Measurements from ENCODE around the gene FBXL19.

The FBXL19 gene

DNA sequence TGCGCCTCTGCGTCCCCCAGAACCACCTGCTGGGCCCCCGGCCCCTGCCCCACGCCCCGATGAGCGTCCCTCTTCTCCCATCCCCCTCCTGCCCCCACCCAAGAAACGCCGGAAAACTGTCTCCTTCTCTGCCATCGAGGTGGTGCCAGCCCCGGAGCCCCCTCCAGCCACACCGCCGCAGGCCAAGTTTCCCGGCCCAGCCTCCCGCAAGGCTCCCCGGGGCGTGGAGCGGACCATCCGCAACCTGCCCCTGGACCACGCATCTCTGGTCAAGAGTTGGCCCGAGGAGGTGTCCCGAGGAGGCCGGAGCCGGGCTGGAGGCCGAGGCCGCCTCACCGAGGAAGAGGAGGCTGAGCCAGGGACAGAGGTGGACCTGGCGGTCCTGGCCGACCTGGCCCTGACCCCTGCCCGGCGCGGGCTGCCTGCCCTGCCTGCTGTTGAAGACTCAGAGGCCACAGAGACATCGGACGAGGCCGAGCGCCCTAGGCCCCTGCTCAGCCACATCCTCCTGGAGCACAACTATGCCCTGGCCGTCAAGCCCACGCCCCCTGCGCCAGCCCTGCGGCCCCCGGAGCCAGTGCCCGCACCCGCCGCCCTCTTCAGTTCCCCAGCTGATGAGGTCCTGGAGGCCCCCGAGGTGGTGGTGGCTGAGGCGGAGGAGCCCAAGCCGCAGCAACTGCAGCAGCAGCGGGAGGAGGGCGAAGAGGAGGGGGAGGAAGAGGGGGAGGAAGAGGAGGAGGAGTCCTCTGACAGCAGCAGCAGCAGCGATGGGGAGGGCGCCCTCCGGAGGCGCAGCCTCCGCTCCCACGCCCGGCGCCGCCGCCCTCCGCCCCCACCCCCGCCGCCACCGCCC, 56.0 kb downstream of the FBXL19 start:
- H3K4me3 ChIP-seq (ENCODE audit: low read depth, low read length) = no peak overlapping the region
- TF ChIP-seq, protein P1, sequence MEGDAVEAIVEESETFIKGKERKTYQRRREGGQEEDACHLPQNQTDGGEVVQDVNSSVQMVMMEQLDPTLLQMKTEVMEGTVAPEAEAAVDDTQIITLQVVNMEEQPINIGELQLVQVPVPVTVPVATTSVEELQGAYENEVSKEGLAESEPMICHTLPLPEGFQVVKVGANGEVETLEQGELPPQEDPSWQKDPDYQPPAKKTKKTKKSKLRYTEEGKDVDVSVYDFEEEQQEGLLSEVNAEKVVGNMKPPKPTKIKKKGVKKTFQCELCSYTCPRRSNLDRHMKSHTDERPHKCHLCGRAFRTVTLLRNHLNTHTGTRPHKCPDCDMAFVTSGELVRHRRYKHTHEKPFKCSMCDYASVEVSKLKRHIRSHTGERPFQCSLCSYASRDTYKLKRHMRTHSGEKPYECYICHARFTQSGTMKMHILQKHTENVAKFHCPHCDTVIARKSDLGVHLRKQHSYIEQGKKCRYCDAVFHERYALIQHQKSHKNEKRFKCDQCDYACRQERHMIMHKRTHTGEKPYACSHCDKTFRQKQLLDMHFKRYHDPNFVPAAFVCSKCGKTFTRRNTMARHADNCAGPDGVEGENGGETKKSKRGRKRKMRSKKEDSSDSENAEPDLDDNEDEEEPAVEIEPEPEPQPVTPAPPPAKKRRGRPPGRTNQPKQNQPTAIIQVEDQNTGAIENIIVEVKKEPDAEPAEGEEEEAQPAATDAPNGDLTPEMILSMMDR (conservative IDR thresholded peaks at IDR 0.05; ENCODE audit: low read depth, low read length) = no peak
- no peak for DNase-seq (ENCODE audit: low read depth)

DNA sequence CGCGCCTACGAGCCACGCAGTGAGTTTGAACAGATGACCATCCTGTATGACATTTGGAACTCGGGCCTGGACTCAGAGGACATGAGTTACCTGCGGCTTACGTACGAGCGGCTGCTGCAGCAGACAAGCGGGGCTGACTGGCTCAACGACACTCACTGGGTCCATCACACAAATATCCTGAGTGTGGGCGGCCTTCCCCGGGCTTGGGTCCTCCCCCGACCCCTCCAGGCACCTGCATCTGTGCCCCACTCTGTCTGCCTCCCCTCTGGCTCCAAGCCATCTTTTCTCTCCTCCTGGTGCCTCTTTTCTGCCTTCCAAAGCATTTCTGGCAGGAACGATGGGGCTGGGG, 56.6 kb downstream of the FBXL19 start:
- DNase-seq (ENCODE audit: low read depth) = no peak
- TF ChIP-seq, protein P1 (conservative IDR thresholded peaks at IDR 0.05; ENCODE audit: low read depth, low read length) = no peak
- H3K4me3 ChIP-seq (ENCODE audit: low read depth, low read length) = no peak overlapping the region

DNA sequence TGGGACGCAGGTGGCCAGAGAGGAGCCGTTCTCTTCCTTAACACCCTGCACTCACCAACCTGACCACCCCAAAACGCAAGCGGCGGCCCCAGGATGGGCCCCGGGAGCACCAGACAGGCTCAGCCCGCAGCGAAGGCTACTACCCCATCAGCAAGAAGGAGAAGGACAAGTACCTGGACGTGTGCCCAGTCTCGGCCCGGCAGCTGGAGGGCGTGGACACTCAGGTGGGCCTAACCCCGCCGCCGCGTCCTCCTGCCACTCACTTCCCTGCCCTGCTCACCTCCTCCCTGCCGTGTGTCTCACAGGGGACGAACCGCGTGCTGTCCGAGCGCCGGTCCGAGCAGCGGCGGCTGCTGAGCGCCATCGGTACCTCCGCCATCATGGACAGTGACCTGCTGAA, 57.1 kb downstream of the FBXL19 start:
- TF ChIP-seq, protein P1 (conservative IDR thresholded peaks at IDR 0.05; ENCODE audit: low read depth, low read length) = no peak
- no peak overlapping the region for H3K4me3 ChIP-seq (ENCODE audit: low read depth, low read length)
- DNase-seq (ENCODE audit: low read depth) = no peak

DNA sequence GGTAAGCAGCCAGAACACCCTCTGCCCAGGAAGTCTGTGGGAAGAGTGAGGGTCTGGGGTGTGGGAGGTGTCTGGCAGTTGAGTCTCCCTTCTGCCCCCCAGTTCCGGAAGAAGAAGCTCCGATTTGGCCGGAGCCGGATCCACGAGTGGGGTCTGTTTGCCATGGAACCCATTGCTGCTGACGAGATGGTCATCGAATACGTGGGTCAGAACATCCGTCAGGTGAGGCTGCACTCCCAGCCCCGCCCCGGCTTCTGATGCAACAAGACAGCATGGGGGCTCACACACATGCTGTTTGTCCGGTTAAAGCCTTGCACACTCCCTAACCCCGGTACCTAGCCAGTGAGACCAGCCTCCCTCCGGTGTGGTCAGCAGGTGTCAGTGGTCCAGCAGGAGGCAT, 57.6 kb downstream of the FBXL19 start:
- TF ChIP-seq, protein P1 (conservative IDR thresholded peaks at IDR 0.05; ENCODE audit: low read depth, low read length) = no peak
- no peak overlapping the region for H3K4me3 ChIP-seq (ENCODE audit: low read depth, low read length)
- DNase-seq (ENCODE audit: low read depth) = no peak

DNA sequence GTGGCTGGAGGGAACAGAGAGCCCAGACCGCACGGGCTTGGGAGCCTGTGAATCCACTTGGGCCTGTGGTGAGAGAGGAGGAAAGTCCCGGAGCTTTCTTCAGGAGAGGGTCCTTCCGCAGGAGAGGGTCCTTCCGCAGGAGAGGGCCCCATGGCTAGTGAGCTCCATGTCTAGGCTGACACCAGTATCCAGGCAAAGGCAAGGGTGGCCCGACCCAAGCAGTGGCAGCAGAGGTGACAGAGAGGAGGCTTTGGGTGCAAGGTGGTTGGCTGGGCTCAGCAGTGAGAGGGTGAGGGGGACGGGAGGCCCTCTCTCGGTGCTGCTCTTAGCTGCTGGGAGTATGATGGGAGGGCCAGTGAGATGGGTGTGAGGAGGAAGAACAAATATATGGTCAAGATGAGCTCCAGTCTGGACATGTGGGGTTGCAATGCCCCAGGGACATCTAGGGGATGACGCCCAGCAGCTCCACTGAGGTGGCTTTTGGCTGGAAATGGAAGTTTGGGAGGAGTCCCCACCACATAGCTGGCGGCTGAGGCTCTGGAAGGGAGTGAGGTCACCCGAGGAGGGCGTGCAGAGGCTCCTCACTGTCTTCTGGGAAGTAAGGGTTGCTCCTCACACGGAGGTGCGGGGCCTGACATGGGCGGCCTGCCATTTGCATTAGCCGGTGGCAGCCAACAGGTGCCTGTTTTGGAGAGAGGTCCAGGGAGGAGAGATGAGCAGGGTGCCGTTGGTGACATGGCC, 59.3 kb downstream of the FBXL19 start:
- TF ChIP-seq, protein P1 (conservative IDR thresholded peaks at IDR 0.05; ENCODE audit: low read depth, low read length) = no peak
- DNase-seq (ENCODE audit: low read depth) = no peak
- no peak overlapping the region for H3K4me3 ChIP-seq (ENCODE audit: low read depth, low read length)

DNA sequence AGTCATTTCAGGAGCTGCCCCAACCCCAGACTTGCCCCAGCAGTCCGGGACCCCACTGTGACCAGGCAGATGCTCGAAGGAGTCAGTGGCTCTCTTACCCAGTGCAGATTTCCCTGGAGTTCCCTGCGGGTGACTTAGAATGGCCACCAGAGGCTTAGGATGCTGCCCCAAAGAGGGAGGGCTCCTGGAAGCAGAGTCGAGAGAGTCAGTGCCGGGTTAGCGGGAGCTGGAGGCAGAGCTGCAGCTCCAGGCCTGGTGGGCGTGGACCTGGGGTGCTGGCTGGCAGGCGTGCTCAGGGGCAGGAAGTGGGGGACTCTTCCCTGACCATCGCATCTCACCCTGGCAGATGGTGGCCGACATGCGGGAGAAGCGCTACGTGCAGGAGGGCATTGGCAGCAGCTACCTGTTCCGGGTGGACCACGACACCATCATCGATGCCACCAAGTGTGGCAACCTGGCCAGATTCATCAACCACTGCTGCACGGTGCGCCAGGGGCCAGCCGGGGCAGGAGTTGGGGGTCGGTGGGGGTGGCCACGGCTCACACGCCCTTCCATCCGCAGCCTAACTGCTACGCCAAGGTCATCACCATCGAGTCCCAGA, 60.0 kb downstream of the FBXL19 start:
- no peak overlapping the region for H3K4me3 ChIP-seq (ENCODE audit: low read depth, low read length)
- TF ChIP-seq, protein P1 (conservative IDR thresholded peaks at IDR 0.05; ENCODE audit: low read depth, low read length) = no peak
- DNase-seq (ENCODE audit: low read depth) = no peak

All from choroid plexus epithelial cell (primary cell).